GM23338 (cell line): ENCODE data around the gene EPHB1. TPM values are rescaled to one million over a fixed set of nuclear protein-coding genes. Genes with fewer than 3 reads are reported as not detected.

Source experiments
- ATAC-seq: fragments of 200-7000 bp; cut with Tn5 transposase; 3 replicates; pipeline ENCODE4 v1.9.1; 2020
- DNase-seq: peaks from one replicate; pipeline ENCODE4 v3.0.0-alpha.2; 2015; ENCODE audit warnings: low spot score
- H2AFZ ChIP-seq: fragments of 200-600 bp; sonication (generic); 2 replicates; pipeline ENCODE4 v1.8.0; 2016; ENCODE audit warnings: antibody characterized with exemption, mild to moderate bottlenecking, moderate library complexity
- H3F3A ChIP-seq: fragments of 200-600 bp; sonication (generic); replicated peaks from 2 replicates; pipeline ENCODE4 v1.8.0; 2017; ENCODE audit warnings: antibody characterized with exemption, mixed run types, low read depth
- H3K27ac ChIP-seq: fragments of 200-600 bp; sonication (generic); 2 replicates; pipeline ENCODE4 v1.6.1; 2016; ENCODE audit warnings: low read depth
- H3K27me3 ChIP-seq: fragments of 200-600 bp; sonication (generic); 2 replicates; pipeline ENCODE4 v1.8.0; 2016; ENCODE audit warnings: mild to moderate bottlenecking, mixed run types, moderate library complexity; ENCODE audit not compliant: insufficient read depth
- H3K36me3 ChIP-seq: fragments of 200-600 bp; sonication (generic); 2 replicates; pipeline ENCODE4 v1.8.0; 2016; ENCODE audit warnings: mild to moderate bottlenecking; ENCODE audit not compliant: insufficient read depth
- H3K4me1 ChIP-seq: fragments of 200-600 bp; sonication (generic); 2 replicates; pipeline ENCODE4 v1.8.0; 2016; ENCODE audit warnings: mild to moderate bottlenecking, moderate library complexity; ENCODE audit not compliant: insufficient read depth
- H3K4me2 ChIP-seq: fragments of 200-600 bp; sonication (generic); 2 replicates; pipeline ENCODE4 v1.7.1; 2017; ENCODE audit warnings: mixed run types
- H3K4me3 ChIP-seq: fragments of 200-600 bp; sonication (generic); 2 replicates; pipeline ENCODE4 v1.6.1; 2016; ENCODE audit warnings: mixed run types
- H3K79me2 ChIP-seq: fragments of 200-600 bp; sonication (generic); replicated peaks from 2 replicates; pipeline ENCODE4 v1.8.0; 2017; ENCODE audit warnings: mild to moderate bottlenecking; ENCODE audit not compliant: insufficient read depth
- H3K9me2 ChIP-seq: fragments of 200-600 bp; sonication (generic); 2 replicates; pipeline ENCODE4 v1.8.0; 2017; ENCODE audit not compliant: insufficient read depth
- H4K20me1 ChIP-seq: fragments of 200-600 bp; sonication (generic); replicated peaks from 2 replicates; pipeline ENCODE4 v1.8.0; 2017; ENCODE audit warnings: mild to moderate bottlenecking; ENCODE audit not compliant: insufficient read depth
- H3K27ac Mint-ChIP-seq: 2 replicates; pipeline ENCODE4 v1.8.0; 2020; ENCODE audit warnings: inconsistent platforms, mild to moderate bottlenecking, moderate library complexity, mixed read lengths
- H3K27me3 Mint-ChIP-seq: 3 replicates; pipeline ENCODE4 v1.8.0; 2022; ENCODE audit warnings: low read depth, mild to moderate bottlenecking, moderate library complexity, mixed read lengths, inconsistent platforms; ENCODE audit not compliant: insufficient read depth, poor library complexity
- H3K36me3 Mint-ChIP-seq: 3 replicates; pipeline ENCODE4 v1.8.0; 2021; ENCODE audit warnings: low read depth, mild to moderate bottlenecking, inconsistent platforms, moderate library complexity, mixed read lengths
- H3K4me1 Mint-ChIP-seq: 3 replicates; pipeline ENCODE4 v1.8.0; 2020; ENCODE audit warnings: mild to moderate bottlenecking, inconsistent platforms, mixed read lengths
- H3K4me3 Mint-ChIP-seq: 3 replicates; pipeline ENCODE4 v1.8.0; 2021; ENCODE audit warnings: moderate library complexity, mild to moderate bottlenecking, inconsistent platforms, mixed read lengths
- H3K9me3 Mint-ChIP-seq: 3 replicates; pipeline ENCODE4 v1.8.0; 2020; ENCODE audit warnings: moderate library complexity, mild to moderate bottlenecking, inconsistent platforms, mixed read lengths
- CREB1 ChIP-seq: fragments of 250-450 bp; sonication (Bioruptor Pico); IDR thresholded peaks from 2 replicates; pipeline ENCODE4 v1.5.0; 2020; ENCODE audit warnings: low read depth, mild to moderate bottlenecking, moderate library complexity
- EZH2phosphoT487 ChIP-seq: fragments of 200-600 bp; sonication (generic); IDR thresholded peaks from one replicate; pipeline ENCODE4 v1.8.1; 2018; ENCODE audit warnings: antibody characterized with exemption; ENCODE audit not compliant: unreplicated experiment
- JUNB ChIP-seq: IDR thresholded peaks from one replicate; pipeline ENCODE4 v1.6.1; 2016; ENCODE audit warnings: antibody characterized with exemption; ENCODE audit not compliant: unreplicated experiment
- NANOG ChIP-seq: IDR thresholded peaks from 2 replicates; pipeline ENCODE4 v1.6.1; 2016; ENCODE audit warnings: antibody characterized with exemption, borderline replicate concordance
- POLR2AphosphoS5 ChIP-seq: IDR thresholded peaks from 2 replicates; pipeline ENCODE4 v1.6.1; 2016; ENCODE audit warnings: antibody characterized with exemption, low read depth
- STAT1 ChIP-seq: IDR thresholded peaks from one replicate; pipeline ENCODE4 v1.6.1; 2016; ENCODE audit warnings: antibody characterized with exemption; ENCODE audit not compliant: unreplicated experiment
- ZNF114 ChIP-seq: fragments of 250-450 bp; sonication (Bioruptor Pico); IDR thresholded peaks from 2 replicates; pipeline ENCODE4 v1.5.0; 2020; ENCODE audit warnings: mild to moderate bottlenecking, moderate library complexity
- ZNF331 ChIP-seq: fragments of 250-450 bp; sonication (Bioruptor Pico); IDR thresholded peaks from 2 replicates; pipeline ENCODE4 v1.5.0; 2020; ENCODE audit warnings: low read depth, mild to moderate bottlenecking, moderate library complexity
- polyA plus RNA-seq: library from polyadenylated mRNA; unstranded; fragments of >200 nt; fragmentation: Nextera tagmentation; extraction: Ambion mirVana; gene quantifications from 2 replicates; pipeline ENCODE4 v1.2.1, GENCODE V29; 2016
- total RNA-seq: library from RNA; depleted of rRNA; stranded (reverse); fragments of >200 nt; shearing (Covaris generic); gene quantifications from 2 replicates; pipeline ENCODE4 v1.2.3, GENCODE V29; 2014
- TF ChIP-seq, protein P1 (sequence below): IDR thresholded peaks from one replicate; pipeline ENCODE4 v1.6.1; 2018; ENCODE audit warnings: antibody characterized with exemption; ENCODE audit not compliant: unreplicated experiment
- TF ChIP-seq, protein P2 (sequence below): IDR thresholded peaks from 2 replicates; pipeline ENCODE4 v1.6.1; 2016; ENCODE audit warnings: antibody characterized with exemption
- TF ChIP-seq, protein P3 (sequence below), 2 experiments: fragments of 200-600 bp in 1 of 2; sonication (generic) in 1 of 2; conservative IDR thresholded peaks; 2 replicates each; pipeline versions ENCODE4 v1.5.1 to v1.6.1; 2016 to 2017; ENCODE audit warnings: antibody characterized with exemption in 2 of 2, low read depth in 2 of 2, mild to moderate bottlenecking in 2 of 2, moderate library complexity in 1 of 2

EPHB1 gene
- total and polyA plus RNA-seq, 2 experiments from 2014 or later = 2.7 to 5.2 TPM

DNA sequence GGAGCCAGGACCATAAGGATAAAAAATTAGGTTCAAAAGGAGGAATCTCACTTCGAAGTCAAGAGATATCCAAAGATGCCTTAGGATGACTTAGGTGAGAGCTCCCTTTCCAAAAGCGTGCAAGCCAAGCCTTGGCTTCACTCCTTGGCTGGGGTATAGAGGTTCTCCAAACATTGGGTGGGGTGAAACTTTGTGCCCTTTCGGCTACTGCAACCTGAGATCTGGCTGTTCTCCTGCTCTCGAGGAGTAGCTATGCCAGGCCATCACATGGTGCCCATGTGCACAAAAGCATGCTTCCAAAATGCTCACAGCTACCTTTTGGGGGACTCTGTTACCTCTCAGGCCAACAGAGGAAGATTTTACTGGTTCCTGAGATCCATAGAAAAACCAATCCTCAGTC is 373.8 kb downstream of the EPHB1 start (continued):
- TF ChIP-seq, protein P1, sequence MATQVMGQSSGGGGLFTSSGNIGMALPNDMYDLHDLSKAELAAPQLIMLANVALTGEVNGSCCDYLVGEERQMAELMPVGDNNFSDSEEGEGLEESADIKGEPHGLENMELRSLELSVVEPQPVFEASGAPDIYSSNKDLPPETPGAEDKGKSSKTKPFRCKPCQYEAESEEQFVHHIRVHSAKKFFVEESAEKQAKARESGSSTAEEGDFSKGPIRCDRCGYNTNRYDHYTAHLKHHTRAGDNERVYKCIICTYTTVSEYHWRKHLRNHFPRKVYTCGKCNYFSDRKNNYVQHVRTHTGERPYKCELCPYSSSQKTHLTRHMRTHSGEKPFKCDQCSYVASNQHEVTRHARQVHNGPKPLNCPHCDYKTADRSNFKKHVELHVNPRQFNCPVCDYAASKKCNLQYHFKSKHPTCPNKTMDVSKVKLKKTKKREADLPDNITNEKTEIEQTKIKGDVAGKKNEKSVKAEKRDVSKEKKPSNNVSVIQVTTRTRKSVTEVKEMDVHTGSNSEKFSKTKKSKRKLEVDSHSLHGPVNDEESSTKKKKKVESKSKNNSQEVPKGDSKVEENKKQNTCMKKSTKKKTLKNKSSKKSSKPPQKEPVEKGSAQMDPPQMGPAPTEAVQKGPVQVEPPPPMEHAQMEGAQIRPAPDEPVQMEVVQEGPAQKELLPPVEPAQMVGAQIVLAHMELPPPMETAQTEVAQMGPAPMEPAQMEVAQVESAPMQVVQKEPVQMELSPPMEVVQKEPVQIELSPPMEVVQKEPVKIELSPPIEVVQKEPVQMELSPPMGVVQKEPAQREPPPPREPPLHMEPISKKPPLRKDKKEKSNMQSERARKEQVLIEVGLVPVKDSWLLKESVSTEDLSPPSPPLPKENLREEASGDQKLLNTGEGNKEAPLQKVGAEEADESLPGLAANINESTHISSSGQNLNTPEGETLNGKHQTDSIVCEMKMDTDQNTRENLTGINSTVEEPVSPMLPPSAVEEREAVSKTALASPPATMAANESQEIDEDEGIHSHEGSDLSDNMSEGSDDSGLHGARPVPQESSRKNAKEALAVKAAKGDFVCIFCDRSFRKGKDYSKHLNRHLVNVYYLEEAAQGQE = no peak
- TF ChIP-seq POLR2AphosphoS5 (no peak), EZH2phosphoT487 (no peak)
- TF ChIP-seq, protein P2, sequence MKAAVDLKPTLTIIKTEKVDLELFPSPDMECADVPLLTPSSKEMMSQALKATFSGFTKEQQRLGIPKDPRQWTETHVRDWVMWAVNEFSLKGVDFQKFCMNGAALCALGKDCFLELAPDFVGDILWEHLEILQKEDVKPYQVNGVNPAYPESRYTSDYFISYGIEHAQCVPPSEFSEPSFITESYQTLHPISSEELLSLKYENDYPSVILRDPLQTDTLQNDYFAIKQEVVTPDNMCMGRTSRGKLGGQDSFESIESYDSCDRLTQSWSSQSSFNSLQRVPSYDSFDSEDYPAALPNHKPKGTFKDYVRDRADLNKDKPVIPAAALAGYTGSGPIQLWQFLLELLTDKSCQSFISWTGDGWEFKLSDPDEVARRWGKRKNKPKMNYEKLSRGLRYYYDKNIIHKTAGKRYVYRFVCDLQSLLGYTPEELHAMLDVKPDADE = no peak

DNA sequence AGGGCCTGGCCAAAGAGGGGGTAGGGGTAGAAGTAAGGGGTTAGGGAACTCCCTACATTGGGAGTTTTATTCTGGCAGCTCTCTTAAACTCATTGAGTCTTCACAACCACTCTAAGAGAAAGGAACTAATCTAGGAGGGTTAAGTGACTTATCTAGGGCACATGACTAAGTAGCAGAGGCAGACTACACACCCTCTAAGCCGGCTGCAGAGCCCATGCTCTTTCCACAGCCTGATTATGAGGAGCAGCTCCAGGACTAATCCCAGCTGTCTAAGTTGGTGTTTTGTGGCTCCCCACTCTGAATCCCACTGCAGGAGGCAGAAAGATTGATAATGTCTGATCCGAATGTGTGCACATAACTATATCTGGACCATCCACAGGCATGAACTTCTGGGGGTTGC is 374.6 kb downstream of the EPHB1 start:
- Histone ChIP-seq H3K4me3 (no peak overlapping the region), H3F3A (no peaks in the 10 kb centered on the region), H3K4me2 (no peak overlapping the region), H3K9me2 (no peaks in the 10 kb centered on the region; the same call in 1 of the 2 replicates), H2AFZ (no peak overlapping the region), H3K27me3 (no peaks in the 10 kb centered on the region), H3K36me3 (no peaks in the 10 kb centered on the region), H3K27ac (no peak overlapping the region), H4K20me1 (no peaks in the 10 kb centered on the region), H3K4me1 (peaks cover 22% of the 10 kb centered on the region), H3K79me2 (no peaks in the 10 kb centered on the region)
- no peaks in the 10 kb centered on the region; the same call in 2 of the 3 replicates for H3K9me3 Mint-ChIP-seq
- H3K4me3 Mint-ChIP-seq = no peak overlapping the region
- ATAC-seq = no peak
- no peak overlapping the region for H3K27ac Mint-ChIP-seq
- DNase-seq = no peak
- H3K36me3 Mint-ChIP-seq = no peaks in the 10 kb centered on the region
- H3K4me1 Mint-ChIP-seq = peaks cover 42% of the 10 kb centered on the region
- H3K27me3 Mint-ChIP-seq = no peaks in the 10 kb centered on the region
- TF ChIP-seq STAT1 (no peak), CREB1 (CRISPR knock-in tag) (no peak), POLR2AphosphoS5 (no peak), EZH2phosphoT487 (no peak), ZNF114 (CRISPR knock-in tag) (no peak), ZNF331 (no peak), NANOG (no peak), JUNB (no peak)
- TF ChIP-seq, protein P3, sequence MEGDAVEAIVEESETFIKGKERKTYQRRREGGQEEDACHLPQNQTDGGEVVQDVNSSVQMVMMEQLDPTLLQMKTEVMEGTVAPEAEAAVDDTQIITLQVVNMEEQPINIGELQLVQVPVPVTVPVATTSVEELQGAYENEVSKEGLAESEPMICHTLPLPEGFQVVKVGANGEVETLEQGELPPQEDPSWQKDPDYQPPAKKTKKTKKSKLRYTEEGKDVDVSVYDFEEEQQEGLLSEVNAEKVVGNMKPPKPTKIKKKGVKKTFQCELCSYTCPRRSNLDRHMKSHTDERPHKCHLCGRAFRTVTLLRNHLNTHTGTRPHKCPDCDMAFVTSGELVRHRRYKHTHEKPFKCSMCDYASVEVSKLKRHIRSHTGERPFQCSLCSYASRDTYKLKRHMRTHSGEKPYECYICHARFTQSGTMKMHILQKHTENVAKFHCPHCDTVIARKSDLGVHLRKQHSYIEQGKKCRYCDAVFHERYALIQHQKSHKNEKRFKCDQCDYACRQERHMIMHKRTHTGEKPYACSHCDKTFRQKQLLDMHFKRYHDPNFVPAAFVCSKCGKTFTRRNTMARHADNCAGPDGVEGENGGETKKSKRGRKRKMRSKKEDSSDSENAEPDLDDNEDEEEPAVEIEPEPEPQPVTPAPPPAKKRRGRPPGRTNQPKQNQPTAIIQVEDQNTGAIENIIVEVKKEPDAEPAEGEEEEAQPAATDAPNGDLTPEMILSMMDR (conservative IDR thresholded peaks at IDR 0.05; ENCODE audit: low read depth in 2 of 2) = no peak
- TF ChIP-seq, protein P1 = no peak
- TF ChIP-seq, protein P2 = no peak
